ENCODE data around the gene MUCL1.
"Not testable (repeated sequence)": the region's sequence is repeated elsewhere in the genome, so short reads cannot be mapped to it uniquely, and the experiment has no call there.

The MUCL1 gene

GRCh38 chr12:54870048-54870447 is 15.7 kb downstream of the MUCL1 start:
- no peaks in the 10 kb centered on the region for H3K9me3 ChIP-seq (ENCODE audit: control insufficient read depth, low read length)
- H3K4me1 ChIP-seq = no peaks in the 10 kb centered on the region
- H3K9ac ChIP-seq = no peak overlapping the region
- no peak overlapping the region for H3K4me2 ChIP-seq (ENCODE audit: low read length)
- TF ChIP-seq CTCF (IDR thresholded peaks at IDR 0.05) = no peak
- no peaks in the 10 kb centered on the region for H3K27me3 ChIP-seq (ENCODE audit: control insufficient read depth, insufficient read depth, low read length)
- no peaks in the 10 kb centered on the region for H3K36me3 ChIP-seq (ENCODE audit: control insufficient read depth, insufficient read depth, low read length)
- no peak overlapping the region for H3K4me3 ChIP-seq (ENCODE audit: low read depth, low read length)
- no peak overlapping the region for H2AFZ ChIP-seq
- H3K79me2 ChIP-seq = no peaks in the 10 kb centered on the region
- no peak overlapping the region for H3K27ac ChIP-seq

DNA sequence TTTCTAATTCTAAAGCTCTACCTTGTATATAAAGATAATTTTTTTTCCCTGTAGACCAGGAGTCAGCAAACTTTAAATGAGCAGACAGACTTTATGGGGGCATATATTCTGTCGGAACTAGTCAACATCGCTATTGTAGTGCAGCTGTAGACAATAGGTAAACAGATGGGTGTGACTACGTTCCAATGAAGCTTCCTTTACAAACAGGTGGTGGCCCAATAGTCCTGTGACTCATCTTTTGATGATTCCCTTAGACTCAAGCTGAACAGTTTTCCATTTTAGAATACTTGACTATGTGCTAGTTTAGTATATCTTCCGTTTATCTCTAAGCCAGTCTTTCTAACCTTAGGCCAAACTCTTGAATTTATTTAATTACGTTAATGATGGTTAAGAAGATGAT is 16.3 kb downstream of the MUCL1 start:
- no peak overlapping the region for H3K4me3 ChIP-seq (ENCODE audit: low read depth, low read length)
- H3K9me3 ChIP-seq (ENCODE audit: control insufficient read depth, low read length) = no peaks in the 10 kb centered on the region
- H3K4me1 ChIP-seq = no peaks in the 10 kb centered on the region
- no peak overlapping the region for H3K9ac ChIP-seq
- H3K36me3 ChIP-seq (ENCODE audit: control insufficient read depth, insufficient read depth, low read length) = no peaks in the 10 kb centered on the region
- no peak for TF ChIP-seq CTCF (IDR thresholded peaks at IDR 0.05)
- no peak overlapping the region for H2AFZ ChIP-seq
- H3K27me3 ChIP-seq (ENCODE audit: control insufficient read depth, insufficient read depth, low read length) = no peaks in the 10 kb centered on the region
- no peak overlapping the region for H3K27ac ChIP-seq
- no peaks in the 10 kb centered on the region for H3K79me2 ChIP-seq
- no peak overlapping the region for H3K4me2 ChIP-seq (ENCODE audit: low read length)

- H3K4me3 ChIP-seq (ENCODE audit: low read depth, low read length) = no peak overlapping the region
- H3K4me1 ChIP-seq = no peaks in the 10 kb centered on the region
- H2AFZ ChIP-seq = no peak overlapping the region
Measured at GRCh38 chr12:54879150-54879549, 24.8 kb downstream of the MUCL1 start.

DNA sequence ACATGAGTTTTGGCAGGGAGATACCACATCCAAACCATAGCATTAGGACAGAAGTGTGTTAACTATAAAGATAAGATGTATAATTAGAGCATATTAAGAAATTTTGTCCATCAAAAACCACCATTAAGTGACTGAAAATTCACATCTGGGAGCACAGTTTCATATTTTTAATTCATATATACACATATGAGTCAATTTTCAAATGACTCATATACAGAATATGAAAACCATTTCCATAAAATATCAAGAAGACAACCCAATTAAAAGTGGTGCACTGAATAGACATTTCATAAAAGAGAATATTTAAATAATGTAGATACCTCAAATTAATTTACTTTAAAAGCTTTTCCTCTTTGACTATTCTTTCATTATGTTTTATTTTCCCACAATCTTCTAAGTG is 25.3 kb downstream of the MUCL1 start:
- no peak overlapping the region for H3K9ac ChIP-seq
- H3K27ac ChIP-seq = no peak overlapping the region
- no peaks in the 10 kb centered on the region for H3K27me3 ChIP-seq (ENCODE audit: control insufficient read depth, insufficient read depth, low read length)
- no peak for TF ChIP-seq CTCF (IDR thresholded peaks at IDR 0.05)
- no peaks in the 10 kb centered on the region for H3K9me3 ChIP-seq (ENCODE audit: control insufficient read depth, low read length)
- no peak overlapping the region for H3K4me2 ChIP-seq (ENCODE audit: low read length)
- no peaks in the 10 kb centered on the region for H3K4me1 ChIP-seq
- no peaks in the 10 kb centered on the region for H3K79me2 ChIP-seq
- H2AFZ ChIP-seq = no peak overlapping the region
- H3K36me3 ChIP-seq (ENCODE audit: control insufficient read depth, insufficient read depth, low read length) = no peaks in the 10 kb centered on the region
- H3K4me3 ChIP-seq (ENCODE audit: low read depth, low read length) = no peak overlapping the region

More at GRCh38 chr12:54879150-54879549, 24.8 kb downstream of the MUCL1 start:
- TF ChIP-seq CTCF (IDR thresholded peaks at IDR 0.05) = no peak
- Histone ChIP-seq H3K9ac (no peak overlapping the region), H3K27me3 (ENCODE audit: control insufficient read depth, insufficient read depth, low read length) (no peaks in the 10 kb centered on the region), H3K27ac (no peak overlapping the region), H3K79me2 (no peaks in the 10 kb centered on the region), H3K36me3 (ENCODE audit: control insufficient read depth, insufficient read depth, low read length) (no peaks in the 10 kb centered on the region), H3K4me2 (ENCODE audit: low read length) (no peak overlapping the region), H3K9me3 (ENCODE audit: control insufficient read depth, low read length) (no peaks in the 10 kb centered on the region)

- no peaks in the 10 kb centered on the region for H3K9me3 ChIP-seq (ENCODE audit: control insufficient read depth, low read length)
- no peak overlapping the region for H3K4me3 ChIP-seq (ENCODE audit: low read depth, low read length)
- H3K27me3 ChIP-seq (ENCODE audit: control insufficient read depth, insufficient read depth, low read length) = no peaks in the 10 kb centered on the region
- no peaks in the 10 kb centered on the region for H3K4me1 ChIP-seq
- no peaks in the 10 kb centered on the region for H3K36me3 ChIP-seq (ENCODE audit: control insufficient read depth, insufficient read depth, low read length)
- no peak overlapping the region for H2AFZ ChIP-seq
- TF ChIP-seq CTCF (IDR thresholded peaks at IDR 0.05) = no peak
- no peak overlapping the region for H3K9ac ChIP-seq
- no peak overlapping the region for H3K27ac ChIP-seq
- H3K4me2 ChIP-seq (ENCODE audit: low read length) = no peak overlapping the region
- no peaks in the 10 kb centered on the region for H3K79me2 ChIP-seq
Measured at GRCh38 chr12:54882079-54882478, 27.8 kb downstream of the MUCL1 start.

- H3K4me3 ChIP-seq (ENCODE audit: low read depth, low read length); H3K4me1 ChIP-seq; H3K27me3 ChIP-seq (ENCODE audit: control insufficient read depth, insufficient read depth, low read length); H3K4me2 ChIP-seq (ENCODE audit: low read length); H3K27ac ChIP-seq; H3K79me2 ChIP-seq; H3K36me3 ChIP-seq (ENCODE audit: control insufficient read depth, insufficient read depth, low read length); H3K9ac ChIP-seq; H2AFZ ChIP-seq; H3K9me3 ChIP-seq (ENCODE audit: control insufficient read depth, low read length): not testable (repeated sequence)
Measured at GRCh38 chr12:54882597-54882996, 28.3 kb downstream of the MUCL1 start.

DNA sequence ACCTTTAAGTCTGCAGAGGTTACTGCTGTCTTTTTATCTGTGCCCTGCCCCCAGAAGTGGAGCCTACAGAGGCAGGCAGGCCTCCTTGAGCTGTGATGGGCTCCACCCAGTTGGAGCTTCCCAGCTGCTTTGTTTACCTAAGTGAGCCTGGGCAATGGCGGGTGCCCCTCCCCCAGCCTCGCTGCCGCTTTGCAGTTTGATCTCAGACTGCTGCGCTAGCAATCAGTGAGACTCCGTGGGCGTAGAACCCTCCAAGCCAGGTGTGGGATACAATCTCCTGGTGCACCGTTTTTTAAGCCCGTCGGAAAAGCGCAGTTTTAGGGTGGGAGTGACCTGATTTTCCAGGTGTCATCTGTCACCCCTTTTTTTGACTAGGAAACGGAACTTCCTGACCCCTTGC is 34.1 kb downstream of the MUCL1 start:
- H3K4me2 ChIP-seq (ENCODE audit: low read length); H3K27ac ChIP-seq; H3K9ac ChIP-seq; H3K9me3 ChIP-seq (ENCODE audit: control insufficient read depth, low read length); H3K4me1 ChIP-seq; H3K36me3 ChIP-seq (ENCODE audit: control insufficient read depth, insufficient read depth, low read length); H3K27me3 ChIP-seq (ENCODE audit: control insufficient read depth, insufficient read depth, low read length); H2AFZ ChIP-seq; H3K79me2 ChIP-seq; H3K4me3 ChIP-seq (ENCODE audit: low read depth, low read length): not testable (repeated sequence)
